DMS 273 (cell line): ENCODE measurements around the gene PDGFD.

ENCODE experiments used
- DNase-seq: peaks from one replicate; lab custom pipeline; 2025; ENCODE audit not compliant: unreplicated experiment; lab: John Stamatoyannopoulos, UW

The PDGFD gene

GRCh38 chr11:104095791-104096190 is 68.2 kb downstream of the PDGFD start:
- DNase-seq, result peak; percentile 1

- no peak for DNase-seq
Observed at GRCh38 chr11:104094576-104094975, 69.4 kb downstream of the PDGFD start.

- no peak for DNase-seq
Observed at GRCh38 chr11:104093426-104094280, 70.3 kb downstream of the PDGFD start.

GRCh38 chr11:104092744-104093143 is 71.2 kb downstream of the PDGFD start:
- DNase-seq, result no peak

- DNase-seq, result no peak
Observed at GRCh38 chr11:104091281-104092096, 72.5 kb downstream of the PDGFD start.

- DNase-seq, result no peak
Observed at GRCh38 chr11:104090767-104091166, 73.2 kb downstream of the PDGFD start.

GRCh38 chr11:104089481-104089880 is 74.5 kb downstream of the PDGFD start:
- no peak for DNase-seq

- no peak for DNase-seq
Observed at GRCh38 chr11:104086621-104087020, 77.3 kb downstream of the PDGFD start.

- no peak for DNase-seq
Observed at GRCh38 chr11:104078995-104079394, 85.0 kb downstream of the PDGFD start.

- DNase-seq, result no peak
Observed at GRCh38 chr11:104078245-104078644, 85.7 kb downstream of the PDGFD start.

GRCh38 chr11:104076455-104076854 is 87.5 kb downstream of the PDGFD start:
- no peak for DNase-seq

GRCh38 chr11:104075706-104076105 is 88.2 kb downstream of the PDGFD start:
- DNase-seq, result no peak

GRCh38 chr11:104075091-104075490 is 88.9 kb downstream of the PDGFD start:
- DNase-seq, result no peak

- no peak for DNase-seq
Observed at GRCh38 chr11:104073950-104074705, 89.8 kb downstream of the PDGFD start.

GRCh38 chr11:104067534-104067933 is 96.4 kb downstream of the PDGFD start:
- no peak for DNase-seq

- DNase-seq, result no peak
Observed at GRCh38 chr11:104064034-104064630, 99.8 kb downstream of the PDGFD start.

GRCh38 chr11:104061853-104062521 is 102.0 kb downstream of the PDGFD start:
- DNase-seq, result no peak

GRCh38 chr11:104060820-104061219 is 103.1 kb downstream of the PDGFD start:
- DNase-seq, result no peak

- no peak for DNase-seq
Observed at GRCh38 chr11:104060004-104060794, 103.7 kb downstream of the PDGFD start.

GRCh38 chr11:104058680-104059079 is 105.3 kb downstream of the PDGFD start:
- no peak for DNase-seq
